Activated naive CD4-positive, alpha-beta T cell treated with anti-CD3 and anti-CD28 coated beads for 36 hours (primary cell): ENCODE results near the gene LUC7L2. TPM values are rescaled to one million over a fixed set of nuclear protein-coding genes. Genes with fewer than 3 reads are reported as not detected.
"Not testable (repeated sequence)": the region's sequence is repeated elsewhere in the genome, so short reads cannot be mapped to it uniquely, and the experiment has no call there.

Experiments
- CTCF ChIA-PET: fragments of 350-600 bp; sonication (Branson Sonifier 250); formaldehyde crosslinking; loops from one replicate; lab custom pipeline; 2021; ENCODE audit warnings: antibody characterized with exemption; lab: Charles Lee
- DNase-seq: peaks from one replicate; pipeline ENCODE4 v3.0.0-alpha.2; 2020
- H3K27ac Mint-ChIP-seq: one replicate; pipeline ENCODE4 v1.8.0; 2021; ENCODE audit warnings: mild to moderate bottlenecking, mixed read lengths
- H3K27me3 Mint-ChIP-seq: one replicate; pipeline ENCODE4 v1.8.0; 2021; ENCODE audit warnings: low read depth, mixed read lengths
- H3K36me3 Mint-ChIP-seq: one replicate; pipeline ENCODE4 v1.8.0; 2021; ENCODE audit warnings: low read depth, mixed read lengths
- H3K4me1 Mint-ChIP-seq: one replicate; pipeline ENCODE4 v1.8.0; 2021; ENCODE audit warnings: low read depth, mixed read lengths
- H3K4me3 Mint-ChIP-seq: one replicate; pipeline ENCODE4 v1.8.0; 2021; ENCODE audit warnings: mild to moderate bottlenecking, moderate library complexity, mixed read lengths
- H3K9me3 Mint-ChIP-seq: one replicate; pipeline ENCODE4 v1.8.0; 2021; ENCODE audit warnings: mixed read lengths
- intact Hi-C: fragments of 100-400 bp; cut with micrococcal nuclease; formaldehyde crosslinking; loops from one replicate; pipeline ENCODE4 v1.15.1; 2023
- total RNA-seq, 2 experiments: library from RNA; stranded (reverse); gene quantifications; one replicate each; pipeline ENCODE4 v1.2.3, GENCODE V29; 2021

Gene LUC7L2
- total RNA-seq, 2 experiments from 2014 or later, result 132 to 138 TPM

DNA sequence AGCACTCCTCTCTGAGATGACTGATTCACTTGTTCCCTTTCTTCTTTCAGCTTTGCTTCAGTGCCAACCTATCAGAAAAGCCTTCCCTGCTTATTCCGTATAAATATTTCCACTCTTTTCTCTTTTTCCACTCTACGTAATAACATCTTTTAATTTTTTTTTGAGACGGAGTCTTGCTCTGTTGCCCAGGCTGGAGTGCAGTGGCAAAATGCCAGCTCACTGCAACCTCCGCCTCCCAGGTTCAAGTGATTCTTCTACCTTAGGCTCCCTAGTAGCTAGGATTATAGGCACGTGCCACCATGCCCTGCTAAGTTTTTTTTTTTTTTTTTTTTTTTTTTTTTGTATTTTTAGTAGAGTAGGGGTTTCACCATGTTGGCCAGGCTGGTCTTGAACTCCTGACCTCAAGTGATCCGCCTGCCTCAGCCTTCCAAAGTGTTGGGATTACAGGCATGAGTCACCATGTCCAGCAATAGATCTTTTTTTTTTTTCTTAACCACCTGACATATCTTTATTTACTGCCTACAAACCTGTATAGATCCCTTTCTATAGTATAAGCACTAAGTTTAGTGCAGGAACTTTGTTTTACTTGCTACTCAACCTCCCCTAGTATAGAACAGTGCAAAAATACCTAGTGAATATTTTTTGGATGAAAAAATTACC lies 55.2 kb downstream of the LUC7L2 start:
- intact Hi-C loops, H3K27me3 Mint-ChIP-seq, H3K9me3 Mint-ChIP-seq, DNase-seq, H3K4me3 Mint-ChIP-seq, H3K27ac Mint-ChIP-seq, H3K4me1 Mint-ChIP-seq: not testable (repeated sequence)
- CTCF ChIA-PET, result interaction anchor here (0.6 to 1.1 kb wide), 4 partner anchors 9 to 187 kb away, joined by 3 to 6 read pairs (median 4); no protein-coding TSS in a partner anchor
- H3K36me3 Mint-ChIP-seq, result peaks cover 40% of the 10 kb centered on the region

DNA sequence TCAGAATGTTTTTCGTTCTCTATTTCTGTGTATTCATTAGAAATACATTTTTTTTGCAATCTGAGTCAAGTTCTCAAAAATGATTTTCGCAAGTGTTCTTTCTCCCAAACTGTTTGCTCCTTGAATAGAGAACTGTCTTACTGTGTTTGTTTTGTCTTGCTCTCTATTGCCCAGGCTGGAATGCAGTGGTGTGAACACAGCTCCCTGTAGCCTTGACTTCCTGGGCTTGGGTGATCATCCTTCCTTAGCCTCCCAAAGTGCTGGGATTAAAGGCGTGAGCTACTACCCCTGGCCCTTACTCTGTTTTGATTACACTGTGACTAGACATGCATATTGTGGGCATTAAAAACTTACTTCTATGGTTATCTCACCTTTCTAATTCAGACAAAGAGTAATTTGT lies 56.7 kb downstream of the LUC7L2 start:
- CTCF ChIA-PET, result no interaction called here
- DNase-seq, result no peak
- Mint-ChIP-seq H3K9me3 (no peaks in the 10 kb centered on the region), H3K36me3 (peaks cover 45% of the 10 kb centered on the region), H3K4me3 (no peak overlapping the region), H3K27me3 (no peaks in the 10 kb centered on the region), H3K27ac (peak overlapping the region; percentile 52), H3K4me1 (no peaks in the 10 kb centered on the region)
- intact Hi-C loops, result no loop called here

DNA sequence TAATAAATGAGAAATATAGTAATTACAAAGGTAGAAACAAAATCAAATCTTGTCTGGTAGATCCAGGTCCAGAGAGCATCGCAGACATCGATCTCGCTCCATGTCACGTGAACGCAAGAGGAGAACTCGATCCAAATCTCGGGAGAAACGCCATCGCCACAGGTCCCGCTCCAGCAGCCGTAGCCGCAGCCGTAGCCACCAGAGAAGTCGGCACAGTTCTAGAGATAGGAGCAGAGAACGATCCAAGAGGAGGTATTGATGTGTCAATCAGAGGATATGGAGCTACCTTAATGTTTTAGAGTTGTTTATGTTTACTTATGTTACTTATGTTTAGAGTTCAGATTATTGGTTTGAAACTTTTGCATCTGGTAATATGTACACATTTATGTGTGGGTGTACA lies 57.8 kb downstream of the LUC7L2 start:
- no peak overlapping the region for H3K4me3 Mint-ChIP-seq
- DNase-seq, result no peak
- intact Hi-C loops, result no loop called here
- H3K36me3 Mint-ChIP-seq, result peaks cover 48% of the 10 kb centered on the region
- no peak overlapping the region for H3K27ac Mint-ChIP-seq
- H3K9me3 Mint-ChIP-seq, result no peaks in the 10 kb centered on the region
- no peaks in the 10 kb centered on the region for H3K27me3 Mint-ChIP-seq
- H3K4me1 Mint-ChIP-seq, result no peaks in the 10 kb centered on the region
- CTCF ChIA-PET, result interaction anchor here (0.6 kb wide), 1 partner anchor 23 kb away, joined by 3 read pairs; no protein-coding TSS in a partner anchor

DNA sequence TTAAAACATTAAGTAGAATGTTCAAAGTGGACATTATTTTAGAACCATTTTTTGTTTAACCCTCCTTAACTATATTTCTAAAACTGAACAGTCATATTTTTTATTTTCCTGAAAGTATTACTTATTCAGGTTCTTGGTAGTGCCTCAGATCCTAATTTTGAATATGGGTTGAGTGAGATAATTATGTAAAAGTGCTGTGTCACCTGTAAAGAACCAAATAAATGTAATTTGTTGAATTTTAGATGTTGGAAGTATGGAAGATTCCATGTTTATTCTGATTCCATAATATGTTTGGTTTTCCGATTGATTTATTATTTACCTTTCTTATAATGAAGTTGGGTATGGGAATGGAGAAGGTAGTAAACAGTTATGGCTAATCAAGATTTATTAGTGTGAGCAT lies 61.4 kb downstream of the LUC7L2 start:
- Mint-ChIP-seq H3K27me3 (no peaks in the 10 kb centered on the region), H3K36me3 (peaks cover 36% of the 10 kb centered on the region), H3K4me3 (no peak overlapping the region), H3K9me3 (no peaks in the 10 kb centered on the region), H3K27ac (peak overlapping the region; percentile 8), H3K4me1 (no peaks in the 10 kb centered on the region)
- no peak for DNase-seq
- intact Hi-C loops, result no loop called here
- CTCF ChIA-PET, result interaction anchor here (3.5 kb wide), 1 partner anchor 13 kb away, joined by 21 read pairs; no protein-coding TSS in a partner anchor

DNA sequence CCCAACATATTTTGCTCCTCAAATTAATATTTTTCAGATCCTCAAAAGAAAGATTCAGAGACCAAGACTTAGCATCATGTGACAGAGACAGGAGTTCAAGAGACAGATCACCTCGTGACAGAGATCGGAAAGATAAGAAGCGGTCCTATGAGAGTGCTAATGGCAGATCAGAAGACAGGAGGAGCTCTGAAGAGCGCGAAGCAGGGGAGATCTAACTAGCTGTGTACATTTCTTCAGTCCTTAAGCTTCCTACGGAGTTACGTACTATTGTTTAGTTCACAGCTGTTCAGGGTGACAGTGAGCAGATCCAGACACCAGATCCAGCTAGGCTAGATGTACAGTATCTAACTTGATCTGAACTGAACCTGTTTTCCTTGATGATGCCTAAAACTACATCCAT lies 62.4 kb downstream of the LUC7L2 start:
- H3K27ac Mint-ChIP-seq, result no peak overlapping the region

DNA sequence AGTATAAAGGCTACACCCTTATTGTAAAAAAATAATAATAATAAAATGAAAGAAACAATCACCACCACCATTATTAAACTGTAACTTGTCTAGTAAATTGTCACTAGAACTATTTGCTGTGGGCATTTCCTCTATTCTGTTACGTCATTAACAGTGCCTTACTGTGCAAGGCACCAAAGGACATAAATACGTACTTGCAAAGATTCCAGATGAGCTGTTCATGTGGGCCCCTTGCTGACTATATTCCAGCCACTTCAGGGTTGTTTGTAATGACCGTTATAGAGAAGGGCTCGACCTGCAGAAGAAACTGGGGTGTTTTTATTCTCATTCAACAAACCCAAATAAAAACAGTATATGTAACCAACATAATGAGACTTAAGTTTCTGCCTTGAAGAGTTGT lies 63.4 kb downstream of the LUC7L2 start:
- CTCF ChIA-PET, result interaction anchor here (0.7 to 3.5 kb wide), 2 partner anchors 9 to 11 kb away, joined by 3 to 21 read pairs; no protein-coding TSS in a partner anchor
- H3K36me3 Mint-ChIP-seq, result peaks cover 32% of the 10 kb centered on the region
- H3K4me1 Mint-ChIP-seq, result no peaks in the 10 kb centered on the region
- intact Hi-C loops, result no loop called here
- H3K4me3 Mint-ChIP-seq, result no peak overlapping the region
- no peaks in the 10 kb centered on the region for H3K9me3 Mint-ChIP-seq
- no peak overlapping the region for H3K27ac Mint-ChIP-seq
- no peak for DNase-seq
- no peaks in the 10 kb centered on the region for H3K27me3 Mint-ChIP-seq

More for the DNA sequence above, 62.4 kb downstream of the LUC7L2 start:
- no peak for DNase-seq
- Mint-ChIP-seq H3K36me3 (peaks cover 34% of the 10 kb centered on the region), H3K4me1 (no peaks in the 10 kb centered on the region), H3K27me3 (no peaks in the 10 kb centered on the region), H3K9me3 (no peaks in the 10 kb centered on the region), H3K4me3 (no peak overlapping the region)
- intact Hi-C loops, result no loop called here
- CTCF ChIA-PET, result interaction anchor here (0.6 to 3.5 kb wide), 3 partner anchors 9 to 420 kb away, joined by 3 to 21 read pairs (median 4); no protein-coding TSS in a partner anchor

DNA sequence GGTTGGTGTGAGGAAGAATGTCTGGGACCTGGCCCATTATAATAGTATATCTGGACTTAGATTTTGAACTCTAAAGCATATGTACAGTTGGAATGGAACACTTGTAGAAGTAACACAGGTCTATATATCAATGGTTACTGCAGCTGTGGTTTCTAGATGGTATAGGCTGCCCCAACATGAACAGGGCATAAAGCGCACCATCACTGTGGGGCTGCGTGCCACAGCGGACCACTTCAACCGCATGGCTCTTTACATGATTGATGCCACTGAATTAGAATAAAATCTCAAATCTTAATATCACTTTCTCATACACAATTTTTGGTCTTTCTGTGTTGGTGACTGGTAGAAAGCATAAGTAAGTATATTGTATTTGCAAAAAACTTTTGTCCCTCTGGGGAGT lies 64.3 kb downstream of the LUC7L2 start:
- no peak for DNase-seq
- no peaks in the 10 kb centered on the region for H3K27me3 Mint-ChIP-seq
- H3K9me3 Mint-ChIP-seq, result no peaks in the 10 kb centered on the region
- intact Hi-C loops, result no loop called here
- peaks cover 30% of the 10 kb centered on the region for H3K36me3 Mint-ChIP-seq
- no peak overlapping the region for H3K4me3 Mint-ChIP-seq
- CTCF ChIA-PET, result interaction anchor here (0.7 to 3.5 kb wide), 2 partner anchors 10 kb away, joined by 3 to 21 read pairs; no protein-coding TSS in a partner anchor
- H3K27ac Mint-ChIP-seq, result no peak overlapping the region
- no peaks in the 10 kb centered on the region for H3K4me1 Mint-ChIP-seq

DNA sequence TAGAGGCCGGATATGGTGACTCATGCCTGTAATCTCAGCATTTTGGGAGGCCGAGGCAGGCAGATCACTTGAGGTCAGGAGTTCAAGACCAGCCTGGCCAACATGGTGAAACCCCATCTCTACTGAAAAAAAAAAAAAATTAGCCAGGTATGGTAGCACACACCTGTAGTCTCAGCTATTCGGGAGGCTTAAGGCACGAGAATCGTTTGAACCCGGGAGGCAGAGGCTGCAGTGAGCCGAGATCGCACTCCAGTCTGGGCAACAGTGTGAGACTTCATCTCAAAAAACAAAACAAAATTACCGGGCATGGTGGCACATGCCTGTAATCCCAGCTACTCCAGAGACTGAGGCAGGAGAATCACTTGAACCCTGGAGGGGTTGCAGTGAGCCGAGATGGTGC lies 66.0 kb downstream of the LUC7L2 start:
- H3K9me3 Mint-ChIP-seq, H3K4me1 Mint-ChIP-seq, H3K27me3 Mint-ChIP-seq, H3K4me3 Mint-ChIP-seq, intact Hi-C loops, DNase-seq, H3K27ac Mint-ChIP-seq: not testable (repeated sequence)
- H3K36me3 Mint-ChIP-seq, result peaks cover 23% of the 10 kb centered on the region
- CTCF ChIA-PET, result interaction anchor here (0.7 to 2.1 kb wide), 2 partner anchors 9 to 131 kb away, joined by 3 to 20 read pairs; no protein-coding TSS in a partner anchor

DNA sequence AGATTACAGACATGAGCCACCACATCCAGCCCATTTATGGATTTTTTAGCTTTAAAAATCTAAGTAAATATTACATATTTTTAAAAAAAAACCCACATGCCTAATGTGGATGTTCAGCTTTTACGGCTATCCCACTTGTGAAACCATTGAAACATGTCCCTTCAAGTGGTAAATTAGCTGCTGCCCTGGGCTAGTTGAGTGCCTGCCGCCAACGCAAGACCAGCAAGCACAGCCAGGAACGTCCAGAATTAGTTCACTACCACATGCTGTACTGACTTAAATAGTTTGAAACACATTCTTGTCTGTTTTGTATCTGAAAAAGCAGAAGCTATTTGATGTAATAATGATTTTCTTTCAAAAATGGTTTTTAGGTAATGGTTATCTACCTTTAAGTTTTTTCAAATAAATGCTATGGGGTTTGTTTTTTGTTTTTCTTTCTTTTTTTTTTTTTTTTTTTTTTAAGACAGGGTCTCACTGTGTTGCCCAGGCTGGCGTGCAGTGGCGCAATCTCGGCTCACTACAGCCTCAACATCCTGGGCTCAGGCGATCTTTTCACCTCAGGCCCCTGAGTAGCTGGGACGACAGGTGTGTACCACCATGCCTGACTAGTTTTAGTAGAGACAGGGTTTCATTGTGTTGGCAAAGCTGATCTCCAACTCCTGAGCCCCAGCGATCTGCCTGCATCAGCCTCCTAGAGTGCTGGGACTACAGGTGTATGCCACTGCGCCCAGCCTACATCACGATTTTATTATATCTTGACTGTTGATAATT lies 66.7 kb downstream of the LUC7L2 start:
- H3K36me3 Mint-ChIP-seq, result peaks cover 21% of the 10 kb centered on the region
- no peak for DNase-seq
- no peaks in the 10 kb centered on the region for H3K27me3 Mint-ChIP-seq
- H3K4me3 Mint-ChIP-seq, result no peak overlapping the region
- CTCF ChIA-PET, result interaction anchor here (2.1 kb wide), 1 partner anchor 8 kb away, joined by 20 read pairs; no protein-coding TSS in a partner anchor
- H3K9me3 Mint-ChIP-seq, result no peaks in the 10 kb centered on the region
- H3K4me1 Mint-ChIP-seq, result no peaks in the 10 kb centered on the region
- intact Hi-C loops, result no loop called here
- no peak overlapping the region for H3K27ac Mint-ChIP-seq

DNA sequence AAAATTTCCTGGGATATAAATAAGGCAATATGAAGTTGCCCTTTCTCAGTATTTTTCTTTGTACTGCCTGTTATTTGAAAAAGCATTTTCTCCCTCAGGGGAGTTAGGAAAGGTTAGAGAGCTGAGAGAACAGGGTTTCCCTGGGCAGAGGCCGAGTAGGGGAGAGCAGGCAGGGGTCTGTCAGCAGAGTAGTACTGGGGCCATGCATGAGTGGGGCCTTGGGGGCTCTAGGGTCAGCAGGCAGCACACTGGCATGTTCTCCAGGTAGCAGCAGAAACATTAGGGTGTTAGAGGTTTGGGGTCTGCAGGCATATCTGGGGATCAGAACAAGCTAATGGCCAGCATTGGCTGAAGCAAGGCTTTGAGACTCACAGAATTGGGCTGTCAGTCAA lies 67.3 kb downstream of the LUC7L2 start:
- no peaks in the 10 kb centered on the region for H3K9me3 Mint-ChIP-seq
- CTCF ChIA-PET, result no interaction called here
- no peak for DNase-seq
- no peak overlapping the region for H3K27ac Mint-ChIP-seq
- H3K4me3 Mint-ChIP-seq, result no peak overlapping the region
- H3K4me1 Mint-ChIP-seq, result no peaks in the 10 kb centered on the region
- intact Hi-C loops, result no loop called here
- no peaks in the 10 kb centered on the region for H3K27me3 Mint-ChIP-seq
- peaks cover 18% of the 10 kb centered on the region for H3K36me3 Mint-ChIP-seq

DNA sequence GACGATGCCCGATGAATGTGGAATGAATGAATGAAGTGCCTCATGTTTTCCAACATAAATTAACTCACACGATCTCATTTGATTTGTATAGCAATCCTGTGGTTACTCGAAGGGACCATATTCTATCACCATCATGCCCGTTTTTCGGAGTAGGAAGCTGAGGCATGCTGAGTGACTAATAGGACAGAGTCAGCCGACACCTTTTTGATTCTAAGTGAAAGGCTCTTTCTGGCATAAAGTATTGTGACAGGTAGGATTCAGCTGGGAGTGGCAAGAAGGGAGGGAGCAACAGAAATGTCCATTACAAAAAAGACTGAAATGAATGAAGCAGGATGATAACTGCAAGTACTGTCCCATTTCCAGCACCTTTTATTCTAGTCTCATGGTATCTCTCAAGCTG lies 68.1 kb downstream of the LUC7L2 start:
- CTCF ChIA-PET, result interaction anchor here (0.8 kb wide), 1 partner anchor 21 kb away, joined by 3 read pairs; no protein-coding TSS in a partner anchor
- no peaks in the 10 kb centered on the region for H3K4me1 Mint-ChIP-seq
- no peak overlapping the region for H3K27ac Mint-ChIP-seq
- H3K36me3 Mint-ChIP-seq, result peaks cover 17% of the 10 kb centered on the region
- intact Hi-C loops, result no loop called here
- no peaks in the 10 kb centered on the region for H3K27me3 Mint-ChIP-seq
- no peaks in the 10 kb centered on the region for H3K9me3 Mint-ChIP-seq
- DNase-seq, result no peak
- no peak overlapping the region for H3K4me3 Mint-ChIP-seq

DNA sequence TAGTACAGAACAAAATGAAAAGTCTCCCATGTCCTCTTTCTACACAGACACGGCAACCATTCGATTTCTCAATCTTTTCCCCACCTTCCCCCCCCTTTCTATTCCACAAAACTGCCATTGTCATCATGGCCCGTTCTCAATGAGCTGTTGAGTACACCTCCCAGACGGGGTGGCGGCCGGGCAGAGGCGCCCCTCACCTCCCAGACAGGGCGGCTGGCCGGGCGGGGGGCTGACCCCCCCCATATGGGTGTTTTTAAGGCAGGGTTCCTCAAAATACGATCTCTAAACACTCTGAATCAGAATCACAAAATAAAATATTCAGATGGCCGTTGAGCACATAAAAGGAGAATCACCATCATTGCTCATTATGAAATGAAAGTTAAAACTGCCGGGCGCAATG lies 70.0 kb downstream of the LUC7L2 start:
- H3K36me3 Mint-ChIP-seq, result peaks cover 14% of the 10 kb centered on the region
- H3K4me1 Mint-ChIP-seq, DNase-seq, H3K4me3 Mint-ChIP-seq, H3K9me3 Mint-ChIP-seq, H3K27ac Mint-ChIP-seq, H3K27me3 Mint-ChIP-seq, CTCF ChIA-PET: not testable (repeated sequence)
- intact Hi-C loops, result loop anchor here (5.0 kb wide), 2 partner anchors 53 to 573 kb away; partner anchors contain the start of gene KLRG2
